SU-DHL-6 (cell line): ENCODE results near the gene C6orf163.
"Not testable (repeated sequence)": the region's sequence is repeated elsewhere in the genome, so short reads cannot be mapped to it uniquely, and the experiment has no call there.

Experiments
- H2AFZ ChIP-seq: fragments of 200-600 bp; sonication (generic); 2 replicates; pipeline ENCODE4 v1.6.1; 2014; ENCODE audit warnings: low read depth, mild to moderate bottlenecking, moderate library complexity, mixed read lengths, antibody characterized with exemption, low read length; ENCODE audit not compliant: severe bottlenecking
- H3F3A ChIP-seq: fragments of 200-600 bp; shearing (Covaris generic); 2 replicates; pipeline ENCODE4 v1.6.0; 2016; ENCODE audit warnings: antibody characterized with exemption, mild to moderate bottlenecking; ENCODE audit not compliant: insufficient read depth
- H3K27ac ChIP-seq: fragments of 200-600 bp; sonication (generic); 2 replicates; pipeline ENCODE4 v1.5.1; 2016; ENCODE audit warnings: low read depth, mild to moderate bottlenecking, low read length, moderate library complexity, mixed read lengths
- H3K27me3 ChIP-seq: fragments of 200-600 bp; sonication (generic), shearing (Covaris generic); 2 replicates; pipeline ENCODE4 v1.6.0; 2014; ENCODE audit warnings: mild to moderate bottlenecking, low read length
- H3K36me3 ChIP-seq: fragments of 200-600 bp; sonication (generic); 2 replicates; pipeline ENCODE4 v1.6.1; 2014; ENCODE audit warnings: mild to moderate bottlenecking, low read length, mixed read lengths
- H3K4me2 ChIP-seq: fragments of 300-600, 200-600 bp; shearing (Covaris generic), sonication (generic); 2 replicates; pipeline ENCODE4 v1.6.0; 2014; ENCODE audit warnings: low read length, low read depth, mild to moderate bottlenecking; ENCODE audit not compliant: poor library complexity, severe bottlenecking
- H3K4me3 ChIP-seq: fragments of 200-600 bp; sonication (generic); 2 replicates; pipeline ENCODE4 v1.5.1; 2014; ENCODE audit warnings: antibody characterized with exemption, low read length, mild to moderate bottlenecking, mixed read lengths; ENCODE audit not compliant: insufficient read depth, poor library complexity, severe bottlenecking
- H3K79me2 ChIP-seq: fragments of 200-600 bp; sonication (generic); 2 replicates; pipeline ENCODE4 v1.6.1; 2014; ENCODE audit warnings: mild to moderate bottlenecking, low read length, moderate library complexity; ENCODE audit not compliant: insufficient read depth
- H3K9ac ChIP-seq: fragments of 200-600 bp; sonication (generic); 2 replicates; pipeline ENCODE4 v1.7.0; 2014; ENCODE audit warnings: mild to moderate bottlenecking, low read length
- H3K9me2 ChIP-seq: fragments of 200-600 bp; sonication (generic); replicated peaks from 2 replicates; pipeline ENCODE4 v1.6.1; 2014; ENCODE audit warnings: low read length; ENCODE audit not compliant: insufficient read depth
- H3K9me3 ChIP-seq: fragments of 200-600 bp; sonication (generic); 2 replicates; pipeline ENCODE4 v1.6.1; 2014; ENCODE audit warnings: low read length, mixed read lengths; ENCODE audit not compliant: insufficient read depth
- H4K20me1 ChIP-seq: fragments of 200-600 bp; sonication (generic); 2 replicates; pipeline ENCODE4 v1.6.1; 2014; ENCODE audit warnings: low read depth, mild to moderate bottlenecking, antibody characterized with exemption, low read length, moderate library complexity, mixed read lengths
- CTCF ChIP-seq: fragments of 200-600 bp; sonication (generic); IDR thresholded peaks from one replicate; pipeline ENCODE4 v1.5.1; 2017; ENCODE audit warnings: antibody characterized with exemption, mild to moderate bottlenecking, low read length, moderate library complexity; ENCODE audit not compliant: insufficient read depth, poor library complexity, severe bottlenecking
- EZH2phosphoT487 ChIP-seq: fragments of 200-600 bp; sonication (generic), shearing (Covaris generic); conservative IDR thresholded peaks from 2 replicates; pipeline ENCODE4 v1.6.1; 2018; ENCODE audit warnings: mild to moderate bottlenecking, antibody characterized with exemption, low read length, moderate library complexity, mixed read lengths

The C6orf163 gene

GRCh38 chr6:87344731-87345130 is at the start of gene C6orf163:
Gene C6orf163 (plus strand): TSS chr6:87344813. CDS start chr6:87345100, 287 bp downstream.
- Histone ChIP-seq H3K4me2 (no peak within 1 kb of the TSS), H3K27me3 (no peaks in the 10 kb centered on the region), H3K4me3 (no peak within 1 kb of the TSS), H2AFZ (no peak within 1 kb of the TSS), H3K79me2 (no peaks in the 10 kb centered on the region), H4K20me1 (no peaks in the 10 kb centered on the region), H3K9me3 (no peaks in the 10 kb centered on the region), H3F3A (no peaks in the 10 kb centered on the region), H3K9me2 (no peaks in the 10 kb centered on the region), H3K36me3 (no peaks in the 10 kb centered on the region), H3K9ac (no peak within 1 kb of the TSS), H3K27ac (no peak within 1 kb of the TSS)
- TF ChIP-seq CTCF, result no peak
- TF ChIP-seq EZH2phosphoT487, result no peak

- H3F3A ChIP-seq, result no peaks in the 10 kb centered on the region
- H3K27ac ChIP-seq, result no peak overlapping the region
- H3K36me3 ChIP-seq, result no peaks in the 10 kb centered on the region
- no peak for TF ChIP-seq CTCF
- TF ChIP-seq EZH2phosphoT487, result no peak
- H3K9me2 ChIP-seq, result no peaks in the 10 kb centered on the region
- no peak overlapping the region for H2AFZ ChIP-seq
- no peak overlapping the region for H3K4me3 ChIP-seq
- H3K4me2 ChIP-seq, result no peak overlapping the region
- no peaks in the 10 kb centered on the region for H3K9me3 ChIP-seq
- no peaks in the 10 kb centered on the region for H3K79me2 ChIP-seq
- no peaks in the 10 kb centered on the region for H4K20me1 ChIP-seq
- H3K27me3 ChIP-seq, result no peaks in the 10 kb centered on the region
- H3K9ac ChIP-seq, result no peak overlapping the region
Observed at GRCh38 chr6:87297119-87297518, 47.5 kb upstream of the C6orf163 start.

- not testable (repeated sequence) for H2AFZ ChIP-seq, H3K9me3 ChIP-seq, H3K4me2 ChIP-seq, H3K4me3 ChIP-seq, H3K9me2 ChIP-seq, H3K27me3 ChIP-seq, H3F3A ChIP-seq, H3K9ac ChIP-seq, H3K79me2 ChIP-seq, H4K20me1 ChIP-seq, H3K27ac ChIP-seq, H3K36me3 ChIP-seq
Observed at GRCh38 chr6:87301277-87301676, 43.3 kb upstream of the C6orf163 start.

GRCh38 chr6:87308970-87309369 is 35.6 kb upstream of the C6orf163 start:
- H3F3A ChIP-seq, result no peaks in the 10 kb centered on the region
- H3K4me3 ChIP-seq, result no peak overlapping the region
- no peaks in the 10 kb centered on the region for H3K9me3 ChIP-seq
- H3K27ac ChIP-seq, result no peak overlapping the region
- no peak overlapping the region for H3K9ac ChIP-seq
- no peaks in the 10 kb centered on the region for H3K79me2 ChIP-seq
- no peaks in the 10 kb centered on the region for H4K20me1 ChIP-seq
- TF ChIP-seq EZH2phosphoT487 (no peak), CTCF (no peak)
- H3K9me2 ChIP-seq, result no peaks in the 10 kb centered on the region
- H2AFZ ChIP-seq, result no peak overlapping the region
- H3K27me3 ChIP-seq, result no peaks in the 10 kb centered on the region
- H3K4me2 ChIP-seq, result no peak overlapping the region
- no peaks in the 10 kb centered on the region for H3K36me3 ChIP-seq
